HG02885 (cell line): ENCODE results near the gene EPHB6.
A peak's percentile ranks its signal among the peaks of the same experiment; 100 is the strongest.

Source experiments
- ATAC-seq: cut with Tn5 transposase; IDR thresholded peaks from one replicate; pipeline ENCODE4 v1.9.1; 2021; ENCODE audit warnings: mild to moderate bottlenecking; ENCODE audit not compliant: unreplicated experiment, poor library complexity

The EPHB6 gene

GRCh38 chr7:142832417-142832816, 22.5 kb upstream of the EPHB6 start:
- ATAC-seq = no peak

DNA sequence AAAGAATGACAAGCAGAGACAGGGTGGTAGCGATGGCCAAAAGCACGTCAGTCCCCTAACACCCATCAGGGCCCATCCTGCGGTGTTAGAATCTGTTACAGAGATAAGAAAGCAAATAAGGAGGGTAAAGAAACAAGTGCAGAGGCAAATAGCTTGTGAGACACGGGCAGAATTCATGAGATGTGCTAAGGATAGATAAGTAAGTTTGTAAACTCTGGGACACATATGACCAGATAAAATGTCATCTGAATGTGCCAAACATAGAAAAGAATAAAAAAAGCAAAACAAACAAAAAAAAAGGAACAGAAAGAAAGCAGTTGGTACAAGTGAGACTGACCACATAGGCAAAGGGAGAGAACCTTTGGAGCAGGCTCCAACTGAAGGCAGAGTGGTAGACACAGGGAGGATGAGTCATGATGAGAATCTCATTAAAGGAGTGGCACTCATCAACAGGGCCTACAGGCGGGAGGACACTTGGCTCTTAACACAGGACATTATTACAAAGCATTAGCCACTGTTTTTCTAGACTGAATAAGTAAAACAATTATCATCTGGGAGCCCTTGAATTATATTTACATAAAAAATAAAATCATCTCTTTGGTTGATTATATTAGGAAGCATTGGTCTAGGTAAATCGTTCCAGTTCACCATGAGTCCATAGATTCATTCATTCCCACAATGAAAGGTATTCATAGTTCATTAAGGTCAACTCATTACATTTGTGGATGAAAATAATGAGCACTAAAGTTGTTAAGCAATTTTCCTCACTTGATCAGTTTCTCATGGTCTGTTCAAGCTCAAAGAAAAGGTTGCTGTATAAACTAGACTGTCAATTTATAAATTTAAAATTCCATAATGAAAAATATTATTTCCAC, 21.5 kb upstream of the EPHB6 start:
- ATAC-seq = peak; percentile 81

DNA sequence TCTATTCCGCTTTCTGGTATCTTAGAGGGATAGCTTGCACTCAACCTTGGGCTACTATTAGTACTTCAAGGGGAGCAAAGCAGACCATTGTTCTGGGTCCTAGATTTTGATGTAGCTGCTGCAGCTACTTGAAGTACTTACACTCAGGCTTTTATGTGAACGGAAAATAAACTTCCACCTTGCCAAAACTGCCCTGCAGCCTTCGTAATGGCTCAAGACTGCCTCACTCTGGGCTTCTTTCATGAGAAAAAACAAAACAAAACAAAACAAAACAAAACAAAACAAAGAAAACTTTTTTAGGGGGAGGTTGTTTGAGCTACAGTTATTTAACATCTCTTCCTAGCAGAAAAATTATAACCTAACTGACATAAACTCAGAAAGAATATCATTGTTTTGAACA, 19.4 kb upstream of the EPHB6 start:
- no peak for ATAC-seq

DNA sequence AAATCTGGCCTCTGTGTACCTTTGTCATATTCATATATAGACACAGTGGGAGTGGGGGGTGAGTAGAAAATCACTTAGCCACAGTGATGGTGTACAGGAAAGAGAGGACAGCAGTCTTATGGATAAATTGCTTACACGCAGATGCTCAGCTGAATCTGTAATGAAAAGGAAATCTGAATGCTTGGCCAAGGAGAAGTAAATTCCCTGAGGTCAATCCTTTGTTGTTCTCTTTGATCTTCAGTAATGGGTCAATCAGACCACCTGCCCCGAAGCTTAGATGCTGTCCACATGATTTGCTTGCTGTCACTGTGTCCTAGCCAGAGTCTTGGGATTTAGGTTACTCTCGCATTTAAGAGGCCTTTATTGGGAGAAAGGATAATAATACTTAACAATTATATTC, 18.4 kb upstream of the EPHB6 start:
- ATAC-seq = no peak

DNA sequence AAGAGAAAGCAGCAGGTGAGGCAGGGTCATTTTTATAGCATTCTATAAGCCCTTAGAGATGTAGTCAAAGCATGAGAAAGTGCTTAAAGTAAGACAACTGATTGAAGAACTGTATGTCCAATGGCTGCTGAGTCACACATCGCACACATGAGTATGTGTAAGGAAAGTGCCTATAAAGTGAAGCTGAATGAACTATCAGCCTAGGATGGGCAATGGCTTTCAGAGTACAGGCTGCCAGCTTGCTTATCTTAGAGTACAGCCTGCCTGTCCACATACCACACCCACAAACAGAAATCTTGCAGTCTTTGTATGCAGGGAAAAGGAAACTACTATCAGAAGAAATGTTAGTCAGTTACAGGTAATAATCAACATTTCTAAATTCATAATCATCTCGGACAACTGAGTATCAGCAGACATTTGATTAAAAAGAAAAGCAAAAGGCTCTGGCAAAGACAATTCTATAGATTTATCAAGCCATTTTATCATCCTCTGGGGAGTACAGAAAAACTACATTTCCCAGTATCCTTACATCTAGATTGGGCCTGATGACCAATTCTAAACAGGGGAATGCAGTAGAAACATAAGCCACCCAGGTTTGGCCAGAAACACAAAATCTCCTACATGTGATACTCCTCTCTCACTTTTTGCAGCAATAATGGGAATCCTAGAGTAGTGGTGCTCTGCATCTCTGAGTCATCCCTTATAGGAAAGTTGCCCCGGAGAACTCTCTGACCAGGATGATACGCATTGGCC, 16.2 kb upstream of the EPHB6 start:
- ATAC-seq = no peak

DNA sequence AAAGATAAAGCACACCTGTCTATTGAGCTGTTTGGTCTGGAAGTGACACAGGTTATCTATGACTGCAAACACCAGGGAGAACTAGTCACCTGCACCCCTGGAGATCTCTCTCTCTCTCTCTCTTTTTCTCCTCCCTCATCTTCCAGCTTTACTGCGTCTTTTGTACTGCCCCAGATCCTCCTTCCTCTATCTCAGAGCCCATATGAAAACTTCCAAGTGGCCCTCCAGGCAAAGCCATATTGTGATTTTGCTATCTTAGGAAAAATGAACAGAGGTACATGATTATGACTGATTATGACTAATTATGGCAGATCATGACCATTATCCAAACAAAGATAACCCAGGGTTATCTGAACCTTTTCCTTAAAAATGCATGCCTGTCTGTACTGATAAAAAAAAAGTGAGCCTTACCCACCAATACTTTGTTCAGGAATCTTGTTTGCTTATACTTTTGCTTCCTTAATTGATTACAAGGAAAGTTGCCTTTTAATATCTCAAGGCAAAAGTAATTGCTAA, 12.6 kb upstream of the EPHB6 start:
- no peak for ATAC-seq

GRCh38 chr7:142847353-142847752, 7.5 kb upstream of the EPHB6 start:
- ATAC-seq = no peak

DNA sequence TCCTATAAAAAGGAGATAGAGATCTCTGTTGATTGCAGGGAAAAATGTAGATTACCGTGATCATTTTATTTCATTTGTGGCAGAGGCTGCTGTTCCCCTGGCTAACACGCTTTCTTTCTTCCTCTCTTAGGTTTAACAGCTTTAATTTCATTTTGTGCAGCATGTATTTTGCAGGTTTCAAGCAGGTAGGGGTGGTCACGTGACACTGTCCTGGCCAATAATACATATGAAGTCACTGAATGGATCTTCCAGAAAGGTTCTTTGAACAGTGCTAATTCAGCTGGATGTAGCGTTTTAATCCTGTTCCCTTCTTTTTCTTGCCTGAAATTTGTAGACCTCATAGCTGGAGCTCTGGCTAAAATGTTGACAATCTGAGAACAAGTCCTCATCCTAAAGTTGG, 3.6 kb upstream of the EPHB6 start:
- no peak for ATAC-seq

- no peak for ATAC-seq
These were observed 3.0 kb upstream of the EPHB6 start for GRCh38 chr7:142851919-142852318.

DNA sequence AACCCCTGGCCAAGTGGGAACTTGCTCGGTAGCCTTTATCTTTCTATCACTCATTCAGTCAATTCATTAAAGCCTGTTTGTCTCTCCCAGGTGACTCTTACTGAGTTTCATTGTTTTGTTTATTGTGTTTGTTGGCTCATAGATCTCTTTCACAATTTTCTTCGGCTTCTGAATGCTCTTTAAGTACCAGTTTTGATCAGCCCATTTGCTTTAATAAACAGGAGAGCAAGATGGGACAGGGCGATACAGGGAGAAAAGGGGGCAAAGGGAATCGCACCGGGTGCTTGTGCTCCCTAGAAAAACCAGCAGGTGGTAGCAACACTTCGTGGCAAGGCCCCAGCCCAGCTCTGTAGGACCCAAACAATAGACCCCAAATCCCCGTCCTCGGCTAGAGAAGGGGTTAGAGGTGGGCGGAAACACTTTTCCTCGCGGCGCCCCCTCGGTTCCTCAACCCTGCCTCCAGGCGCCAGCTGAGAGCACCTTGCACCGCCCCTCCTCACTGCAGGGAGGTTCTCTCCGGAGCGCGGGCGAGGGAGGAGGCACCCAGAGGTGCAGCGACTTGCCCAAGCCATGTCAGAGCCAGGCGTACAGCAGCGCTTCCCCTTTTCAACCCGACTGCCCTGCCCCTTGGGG, 1.0 kb upstream of the EPHB6 start:
- peak; percentile 76 for ATAC-seq

DNA sequence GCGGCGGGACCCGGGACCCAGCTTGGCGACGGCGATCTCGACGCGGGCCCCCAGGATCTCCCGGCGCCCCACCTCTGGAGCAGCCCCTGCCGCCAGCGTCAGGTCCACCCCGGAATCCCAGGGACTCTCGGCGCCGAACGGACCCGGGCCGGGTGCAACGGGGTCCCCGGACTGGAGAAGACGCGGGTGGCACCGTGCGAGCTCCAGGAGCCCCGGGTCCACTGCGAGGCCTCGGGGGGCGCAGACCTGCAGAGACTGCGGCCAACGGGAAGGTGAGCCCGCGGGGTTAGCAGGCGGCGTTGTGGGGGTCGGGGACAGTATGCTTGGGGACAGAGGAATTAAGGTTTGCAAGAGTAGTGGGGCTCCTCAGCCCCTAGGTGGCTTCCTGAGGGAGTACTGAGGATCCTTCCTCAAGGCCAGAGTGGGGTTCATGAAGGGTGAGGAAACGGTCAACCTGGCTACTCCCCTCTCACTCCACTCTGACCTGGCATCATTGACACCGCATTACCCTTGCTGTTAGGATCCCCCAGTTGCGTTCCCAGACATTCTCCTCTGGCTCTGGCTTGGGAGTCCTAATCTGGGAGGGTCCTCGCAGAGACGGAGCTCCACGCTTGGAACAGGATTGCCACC, 353 bp downstream of the EPHB6 start:
- ATAC-seq = peak; percentile 10

GRCh38 chr7:142855756-142856564, 1.1 kb downstream of the EPHB6 start:
- ATAC-seq = no peak

GRCh38 chr7:142856565-142857245, 1.8 kb downstream of the EPHB6 start:
- no peak for ATAC-seq

- ATAC-seq = no peak
These were observed 2.7 kb downstream of the EPHB6 start for GRCh38 chr7:142857625-142858024.

GRCh38 chr7:142859411-142859810, 4.5 kb downstream of the EPHB6 start:
- ATAC-seq = no peak

DNA sequence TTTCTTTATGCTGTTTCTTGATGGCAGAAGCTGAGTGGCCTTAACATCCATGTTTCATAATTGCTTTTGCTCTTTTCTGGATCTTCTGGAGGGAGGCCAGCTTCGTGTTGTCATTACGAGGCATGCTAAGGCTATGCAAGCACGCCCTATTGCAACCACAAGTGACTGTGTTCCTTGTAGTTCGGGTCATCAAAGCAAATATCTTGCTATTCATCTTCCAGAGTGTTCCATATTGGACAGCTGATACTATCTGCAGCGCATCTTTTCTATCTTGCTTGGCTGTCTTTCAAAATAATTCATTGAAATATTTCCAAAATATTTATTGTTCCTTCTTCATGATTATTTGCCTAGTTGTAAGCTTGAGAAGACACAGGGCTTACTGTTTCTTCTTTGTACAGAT, 5.0 kb downstream of the EPHB6 start:
- ATAC-seq = no peak

- no peak for ATAC-seq
These were observed 6.1 kb downstream of the EPHB6 start for GRCh38 chr7:142860968-142861367.

DNA sequence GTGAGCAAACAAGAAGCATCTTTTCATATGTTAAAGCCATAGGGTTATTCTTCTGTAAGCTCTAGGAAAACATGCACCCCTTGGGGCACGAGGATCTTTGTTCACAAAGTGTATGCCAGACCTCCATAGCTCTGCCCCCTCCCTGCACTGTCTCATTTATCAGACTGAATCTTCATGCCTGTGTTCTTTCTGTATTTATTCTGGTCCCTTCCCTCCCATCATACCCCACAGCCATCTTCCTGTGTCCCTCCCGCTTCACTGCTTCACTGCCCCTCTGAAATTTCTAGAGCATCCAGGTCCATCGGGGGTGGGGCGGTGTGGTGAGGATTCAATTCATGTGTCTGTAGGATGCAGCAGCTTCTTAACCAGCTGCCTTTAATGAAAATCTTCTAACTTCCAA, 7.5 kb downstream of the EPHB6 start:
- no peak for ATAC-seq

DNA sequence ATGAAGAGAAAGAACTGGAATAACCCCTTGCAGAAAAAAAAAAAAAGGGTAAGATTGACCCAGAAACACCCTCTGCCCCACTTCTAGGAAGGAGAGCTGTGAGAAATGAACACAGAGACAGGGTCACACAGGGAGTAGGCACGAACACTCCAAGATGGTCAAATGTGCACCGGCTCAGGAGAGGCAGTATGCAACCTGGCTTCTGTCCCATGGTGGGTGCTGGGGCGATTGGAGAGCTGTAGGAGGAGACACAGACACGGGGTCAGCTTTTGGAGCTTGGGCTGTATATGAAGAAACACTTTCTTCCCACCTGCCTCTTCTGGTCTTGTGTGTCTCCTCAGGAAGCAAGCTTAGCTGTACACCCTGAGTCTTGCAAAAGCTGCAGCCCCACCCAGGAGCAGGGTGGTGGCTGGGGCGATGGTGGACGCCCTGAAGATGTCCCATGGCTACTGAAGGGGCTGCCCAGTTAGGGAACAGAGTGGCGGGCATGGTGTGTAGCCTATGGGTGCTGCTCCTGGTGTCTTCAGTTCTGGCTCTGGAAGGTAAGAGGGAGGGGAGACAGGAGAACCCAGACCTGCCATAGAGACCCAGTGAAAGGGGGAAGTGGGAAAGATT, 8.0 kb downstream of the EPHB6 start:
- ATAC-seq = no peak
